Motor neuron (in vitro differentiated cells): ENCODE results near the gene NKX2-8. TPM values are rescaled to one million over a fixed set of nuclear protein-coding genes. Genes with fewer than 3 reads are reported as not detected.
A peak's percentile ranks its signal among the peaks of the same experiment; 100 is the strongest.
"Not testable (repeated sequence)": the region's sequence is repeated elsewhere in the genome, so short reads cannot be mapped to it uniquely, and the experiment has no call there.

Experiments used
- ATAC-seq, 8 experiments: fragments of 200-7000 bp; cut with Tn5 transposase; replicated peaks in 6 of 8; 2 replicates each; pipeline ENCODE4 v1.8.0; 2021; ENCODE audit warnings: mild to moderate bottlenecking in 8 of 8, moderate library complexity in 8 of 8
- H3K27ac ChIP-seq, 2 donors: fragments of 250-450 bp; sonication (Bioruptor Pico); 2 replicates each; pipeline ENCODE4 v1.9.0; 2021; ENCODE audit warnings: antibody characterized with exemption in 2 of 2, mild to moderate bottlenecking in 2 of 2, moderate library complexity in 1 of 2
- H3K4me1 ChIP-seq, 2 donors: fragments of 250-450 bp; sonication (Bioruptor Pico); replicated peaks in 1 of 2; 2 replicates each; pipeline ENCODE4 v1.6.1; 2021; ENCODE audit warnings: antibody characterized with exemption in 2 of 2, mild to moderate bottlenecking in 2 of 2, moderate library complexity in 1 of 2
- H3K4me3 ChIP-seq, 5 donors: fragments of 250-450 bp; sonication (Bioruptor Pico); 2 replicates each; pipeline ENCODE4 v1.9.0; 2021; ENCODE audit warnings: antibody characterized with exemption in 5 of 5, mild to moderate bottlenecking in 5 of 5, moderate library complexity in 4 of 5
- WGBS, 10 experiments: fragments of 450-650 bp; shearing (Covaris generic); methylation state at CpG; one replicate each; pipeline ENCODE4 v1.0.0; 2022; 5-methylcytosine and 5-hydroxymethylcytosine counted together
- in situ Hi-C, 9 experiments: fragments of 400-800 bp; cut with MboI; loops; one replicate each; pipeline ENCODE4 v1.15.0; 2021; ENCODE audit warnings: low sequenced_read_pairs in 9 of 9, low pct_unique_long_range_greater_than_20kb in 2 of 9; ENCODE audit not compliant: unreplicated experiment in 9 of 9
- total RNA-seq, 8 experiments: library from RNA; unstranded; fragments of 300-600 nt; gene quantifications; 2 replicates each; pipeline versions ENCODE4 v1.2.3 to v1.2.4, GENCODE V29; 2022

NKX2-8 gene
- total RNA-seq, 8 experiments from 2014 or later, result 0.11 to 0.57 (median 0.39) TPM; not detected in 4

DNA sequence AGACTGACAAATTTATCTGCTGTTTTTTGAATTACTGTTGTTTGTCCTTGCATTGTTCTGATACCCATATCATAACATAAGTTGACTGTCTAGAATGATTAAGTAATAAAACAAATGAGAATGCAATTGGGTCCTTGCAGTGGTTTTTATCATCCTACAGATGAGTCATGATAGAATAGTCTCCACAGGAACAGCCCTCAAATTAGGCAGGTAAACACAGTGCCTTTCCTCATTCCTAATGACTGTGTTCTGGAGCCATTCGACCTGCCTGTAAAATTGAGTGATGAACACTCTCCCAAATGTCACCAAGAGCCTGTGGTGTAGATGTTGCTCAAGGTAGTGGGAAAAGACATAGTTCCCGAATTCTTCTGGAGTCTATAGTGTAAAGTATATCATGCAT lies 12.3 kb downstream of the NKX2-8 start:
- no peak overlapping the region for H3K4me3 ChIP-seq
- WGBS, 10 experiments, result 0 to 55% (median 23%) methylated on average over 1 to 2 of the region's 2 CpGs
- no peak overlapping the region for H3K27ac ChIP-seq
- in situ Hi-C loops, result no loop called here
- no peak for ATAC-seq
- H3K4me1 ChIP-seq, result no peaks in the 10 kb centered on the region

DNA sequence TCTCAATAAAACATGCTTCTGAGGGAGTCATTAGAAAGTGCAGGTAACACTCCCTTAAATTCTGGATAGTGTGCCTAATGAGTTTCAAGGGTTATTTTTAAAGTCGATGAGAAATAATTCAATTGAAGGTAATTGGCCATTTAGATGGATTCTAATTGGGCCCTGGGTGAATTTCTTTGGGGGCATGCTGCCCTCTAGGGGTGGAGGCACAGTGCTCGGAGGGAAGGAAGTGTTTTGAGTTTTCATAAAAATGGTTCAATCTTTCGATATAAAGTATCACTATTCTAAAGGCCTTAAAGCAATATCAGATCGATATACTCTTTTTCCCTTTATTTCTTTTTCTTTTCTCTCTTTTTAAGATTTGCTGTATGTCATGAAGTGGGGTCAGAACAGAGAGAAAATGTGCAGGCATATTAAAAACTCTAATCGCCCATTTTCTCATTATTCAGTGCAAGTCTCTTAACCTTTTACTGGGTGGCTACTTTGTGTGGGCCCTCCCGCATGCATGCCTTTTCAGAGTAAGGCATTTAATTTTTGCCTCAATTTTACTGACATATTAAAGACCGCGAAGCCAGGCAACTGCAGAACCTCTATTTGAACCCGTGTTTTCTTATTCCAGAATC lies 25.5 kb downstream of the NKX2-8 start:
- in situ Hi-C loops, result no loop called here
- ATAC-seq, result peak in 4 of 8 experiments; percentile 32 to 65 (median 42)
- Histone ChIP-seq H3K27ac (no peak overlapping the region), H3K4me1 (no peaks in the 10 kb centered on the region), H3K4me3 (no peak overlapping the region)
- 25 to 64% (median 54%) methylated on average over 5 to 9 of the region's 9 CpGs for WGBS, 10 experiments

DNA sequence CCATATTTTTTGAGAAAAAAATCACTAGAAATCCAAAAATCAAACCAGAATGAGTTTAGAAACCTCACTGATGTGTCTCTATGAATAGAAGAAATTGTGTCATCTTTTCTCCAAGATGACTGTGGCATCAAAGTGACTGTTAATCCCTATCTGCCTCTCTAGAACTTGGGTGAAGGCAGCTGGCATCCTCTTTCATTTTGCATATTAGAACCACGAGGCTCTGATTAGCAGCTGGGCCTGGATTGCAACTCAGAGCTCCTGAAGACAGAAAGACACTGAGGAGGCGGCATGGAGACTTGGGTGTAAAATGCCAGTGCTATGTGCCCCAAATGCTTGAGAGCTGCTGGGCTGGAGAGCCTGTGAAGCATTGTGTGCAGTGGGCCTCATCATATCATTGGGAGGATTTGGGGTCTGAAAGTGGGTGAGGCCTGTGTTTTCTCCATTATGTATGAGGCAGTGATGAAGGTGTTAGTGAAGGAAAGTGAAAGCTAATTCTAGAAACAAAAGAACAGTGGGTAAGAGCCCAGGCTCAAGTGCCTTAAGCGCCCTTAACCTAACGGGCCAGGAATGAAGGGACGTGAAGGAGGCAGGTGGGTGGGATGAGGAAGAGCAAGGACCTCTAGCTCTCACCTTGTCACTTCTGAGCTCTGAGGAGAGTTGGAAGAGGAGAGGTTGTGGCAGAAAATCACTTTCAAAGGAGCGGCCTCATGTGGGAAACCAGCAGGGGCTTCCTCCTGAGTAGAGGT lies 26.2 kb downstream of the NKX2-8 start:
- 20 to 100% (median 54%) methylated on average over 1 to 5 of the region's 6 CpGs; no CpG with 5 or more reads in 1 of the 10 experiments for WGBS, 10 experiments
- no peak for ATAC-seq
- Histone ChIP-seq H3K27ac (no peak overlapping the region), H3K4me1 (no peaks in the 10 kb centered on the region), H3K4me3 (no peak overlapping the region)
- in situ Hi-C loops, result no loop called here

DNA sequence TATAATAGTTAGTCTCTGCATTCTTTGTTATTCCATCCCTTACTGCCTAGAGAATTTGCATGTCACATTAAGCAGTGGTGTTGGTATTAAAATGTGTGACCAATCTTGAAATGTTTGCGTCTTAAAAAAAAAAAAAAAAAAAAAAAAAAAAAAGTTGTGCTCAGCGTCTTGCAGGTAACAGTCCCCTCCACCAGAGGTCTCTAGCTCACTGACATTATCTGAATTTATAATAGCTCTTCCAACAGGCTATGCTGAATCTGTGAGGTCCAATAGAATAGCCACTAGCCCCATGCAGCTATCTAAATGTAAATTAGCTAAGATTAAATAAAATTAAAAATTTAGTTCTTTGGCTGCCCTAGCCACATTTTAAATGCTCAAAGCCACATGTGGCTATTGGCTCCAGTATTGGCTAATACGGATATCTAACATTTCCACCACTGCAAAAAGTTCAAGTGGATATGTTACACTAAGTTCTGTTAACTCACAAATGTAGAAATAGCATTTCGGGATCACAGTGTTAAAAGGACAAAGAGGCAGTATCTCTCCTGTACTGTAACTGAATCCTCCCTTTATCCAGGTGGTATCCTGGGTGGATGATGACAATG lies 28.7 kb downstream of the NKX2-8 start:
- H3K4me1 ChIP-seq, result no peaks in the 10 kb centered on the region
- no peak overlapping the region for H3K27ac ChIP-seq
- ATAC-seq, result peak in 5 of 8 experiments; percentile 45 to 84 (median 82)
- in situ Hi-C loops, result no loop called here
- H3K4me3 ChIP-seq, result no peak overlapping the region
- 0 to 100% (median 29%) methylated on average over 1 to 4 of the region's 4 CpGs for WGBS, 10 experiments

DNA sequence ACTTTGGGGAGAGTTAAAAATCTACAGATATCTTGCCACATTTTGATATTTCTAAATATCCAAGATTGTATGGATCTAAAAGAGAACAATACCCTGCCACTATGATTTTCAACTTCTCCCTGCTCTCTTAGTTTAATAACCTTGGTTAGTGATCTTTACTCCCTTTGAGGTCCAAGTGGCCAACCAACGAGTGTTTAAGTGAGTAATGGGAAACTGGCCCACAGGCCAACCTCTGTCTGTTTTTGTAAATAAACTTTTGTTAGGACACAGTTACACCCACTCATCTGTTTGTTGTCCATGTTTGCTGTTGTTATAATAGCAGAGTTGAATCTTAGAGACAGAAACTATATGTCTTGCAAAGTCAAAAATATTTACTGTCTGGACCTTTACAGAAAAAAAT lies 31.5 kb downstream of the NKX2-8 start:
- in situ Hi-C loops, result no loop called here
- Histone ChIP-seq H3K4me1 (no peaks in the 10 kb centered on the region), H3K27ac (no peak overlapping the region), H3K4me3 (no peak overlapping the region)
- WGBS, 10 experiments, result 0 to 71% (median 60%) methylated on average over 1 of the region's 1 CpG; no CpG with 5 or more reads in 3 of the 10 experiments
- no peak for ATAC-seq

DNA sequence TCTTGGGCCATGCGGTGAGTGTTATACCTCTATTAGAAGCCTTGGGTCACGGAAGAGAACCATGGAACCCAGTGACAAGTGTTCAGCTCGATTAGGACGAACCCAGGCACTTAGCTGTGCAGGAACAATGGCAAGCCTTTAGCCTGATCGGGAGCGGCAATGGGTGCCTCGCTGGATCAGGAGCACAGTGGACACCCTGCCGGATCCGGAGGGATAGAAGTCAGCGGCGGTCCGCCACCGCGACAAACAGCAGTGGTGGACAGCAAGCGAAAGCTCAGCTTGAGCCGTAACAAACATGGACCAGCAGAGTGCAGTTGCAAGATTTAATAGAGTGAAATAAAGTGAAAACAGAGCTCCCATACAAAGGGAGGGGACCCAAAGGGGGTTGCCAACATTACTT lies 38.1 kb downstream of the NKX2-8 start:
- H3K27ac ChIP-seq, H3K4me1 ChIP-seq, in situ Hi-C loops, H3K4me3 ChIP-seq, ATAC-seq: not testable (repeated sequence)
- 41 to 100% (median 91%) methylated on average over 2 to 13 of the region's 16 CpGs; no CpG with 5 or more reads in 2 of the 10 experiments for WGBS, 10 experiments

DNA sequence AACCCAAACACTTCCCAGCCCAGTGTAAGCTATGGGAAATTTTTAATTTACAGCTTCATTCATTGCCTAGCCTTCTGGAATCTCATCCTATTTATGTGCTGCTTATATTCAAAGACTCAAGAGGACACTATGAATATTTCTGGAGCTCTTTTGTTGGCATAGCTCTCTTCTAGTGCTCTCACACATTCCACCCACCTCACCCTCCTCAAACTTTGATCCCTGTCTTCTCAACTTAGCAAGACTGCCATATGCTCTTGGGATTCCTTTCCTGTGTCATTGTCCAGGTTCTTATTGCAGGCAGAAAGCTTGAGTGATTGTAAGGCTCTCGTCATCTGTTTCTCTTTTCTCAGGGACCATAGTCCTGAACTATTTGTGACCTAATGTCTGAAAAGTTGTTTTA lies 44.4 kb downstream of the NKX2-8 start:
- H3K4me1 ChIP-seq, result no peaks in the 10 kb centered on the region
- WGBS, 10 experiments, result 0 to 86% (median 63%) methylated on average over 1 of the region's 1 CpG; no CpG with 5 or more reads in 3 of the 10 experiments
- no peak overlapping the region for H3K27ac ChIP-seq
- no peak overlapping the region for H3K4me3 ChIP-seq
- in situ Hi-C loops, result no loop called here
- no peak for ATAC-seq

Other genes with a start within 250 kb of the NKX2-8 start
- under 1 TPM in 2 of 8 experiments, not detected in 6; 0.10 to 0.52 TPM for gene NKX2-1, start 62.4 kb downstream of the NKX2-8 start, total RNA-seq
- gene PAX9, start 79.2 kb upstream of the NKX2-8 start, total RNA-seq, result 1 to 10 TPM in 4 of 8 experiments, under 1 TPM in 4; 0.16 to 7.1 (median 1.1) TPM